Lower leg skin (tissue), 3 donors: ENCODE results near the gene DDX6.
"Not testable (repeated sequence)": the region's sequence is repeated elsewhere in the genome, so short reads cannot be mapped to it uniquely, and the experiment has no call there.

Source experiments
- POLR2A ChIP-seq, 2 donors: fragments of 450-650 bp; IDR thresholded peaks; one replicate each; pipeline ENCODE4 v1.6.1; 2016 to 2017; ENCODE audit warnings: antibody characterized with exemption in 2 of 2, mild to moderate bottlenecking in 1 of 2, moderate library complexity in 1 of 2
- TF ChIP-seq, protein P1 (sequence below), 3 donors: fragments of 450-650 bp; IDR thresholded peaks; one replicate each; pipeline ENCODE4 v1.5.1; 2016; ENCODE audit warnings: antibody characterized with exemption in 3 of 3, mild to moderate bottlenecking in 3 of 3, moderate library complexity in 2 of 3

DNA sequence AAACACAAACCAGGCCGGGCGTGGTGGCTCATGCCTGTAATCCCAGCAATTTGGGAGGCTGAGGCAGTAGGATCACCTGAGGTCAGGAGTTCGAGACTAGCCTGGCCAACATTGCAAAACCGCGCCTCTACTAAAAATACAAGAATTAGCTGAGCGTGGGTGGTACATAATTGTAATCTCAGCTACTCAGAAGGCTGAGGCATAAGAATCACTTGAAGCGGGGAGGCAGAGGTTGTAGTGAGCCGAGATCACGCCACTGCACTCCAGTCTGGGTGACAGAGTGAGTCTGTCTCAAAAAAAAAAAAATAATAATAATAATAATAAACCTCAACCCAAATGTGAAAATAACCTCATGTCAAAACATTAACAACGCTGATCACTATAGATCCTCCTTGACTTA lies 29.0 kb downstream of the DDX6 start:
- not testable (repeated sequence) for TF ChIP-seq POLR2A (IDR thresholded peaks at IDR 0.05)
- TF ChIP-seq, protein P1, sequence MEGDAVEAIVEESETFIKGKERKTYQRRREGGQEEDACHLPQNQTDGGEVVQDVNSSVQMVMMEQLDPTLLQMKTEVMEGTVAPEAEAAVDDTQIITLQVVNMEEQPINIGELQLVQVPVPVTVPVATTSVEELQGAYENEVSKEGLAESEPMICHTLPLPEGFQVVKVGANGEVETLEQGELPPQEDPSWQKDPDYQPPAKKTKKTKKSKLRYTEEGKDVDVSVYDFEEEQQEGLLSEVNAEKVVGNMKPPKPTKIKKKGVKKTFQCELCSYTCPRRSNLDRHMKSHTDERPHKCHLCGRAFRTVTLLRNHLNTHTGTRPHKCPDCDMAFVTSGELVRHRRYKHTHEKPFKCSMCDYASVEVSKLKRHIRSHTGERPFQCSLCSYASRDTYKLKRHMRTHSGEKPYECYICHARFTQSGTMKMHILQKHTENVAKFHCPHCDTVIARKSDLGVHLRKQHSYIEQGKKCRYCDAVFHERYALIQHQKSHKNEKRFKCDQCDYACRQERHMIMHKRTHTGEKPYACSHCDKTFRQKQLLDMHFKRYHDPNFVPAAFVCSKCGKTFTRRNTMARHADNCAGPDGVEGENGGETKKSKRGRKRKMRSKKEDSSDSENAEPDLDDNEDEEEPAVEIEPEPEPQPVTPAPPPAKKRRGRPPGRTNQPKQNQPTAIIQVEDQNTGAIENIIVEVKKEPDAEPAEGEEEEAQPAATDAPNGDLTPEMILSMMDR (IDR thresholded peaks at IDR 0.05) = not testable (repeated sequence)
